Common myeloid progenitor, CD34-positive (primary cell): ENCODE measurements around the gene AGBL4.

Experiments
- CTCF ChIA-PET: fragments of 350-600 bp; sonication (Branson Sonifier 250); formaldehyde crosslinking; loops from one replicate; lab custom pipeline; 2021; ENCODE audit warnings: antibody characterized with exemption; lab: Charles Lee
- POLR2A ChIA-PET: fragments of 350-600 bp; sonication (Branson Sonifier 250); formaldehyde crosslinking; loops from one replicate; lab custom pipeline; 2021; ENCODE audit warnings: antibody characterized with exemption; lab: Charles Lee
- DNase-seq, 3 donors: peaks; one replicate each; pipeline versions ENCODE4 v3.0.0 to v3.0.0-alpha.2; 2013
- H3K27ac ChIP-seq, 2 experiments: 1 replicate in 1 of 2; 2 replicates in 1 of 2; pipeline ENCODE4 v1.7.0; 2013; ENCODE audit warnings: inconsistent platforms in 2 of 2, low read length in 2 of 2, mild to moderate bottlenecking in 2 of 2, low read depth in 1 of 2, moderate library complexity in 1 of 2; ENCODE audit not compliant: severe bottlenecking in 2 of 2, insufficient read depth in 1 of 2, poor library complexity in 1 of 2
- H3K27me3 ChIP-seq, 5 experiments: replicated peaks in 2 of 5; 1 replicate in 3 of 5; 2 replicates in 2 of 5; pipeline versions ENCODE4 v1.6.1 to v1.7.0; 2013; ENCODE audit warnings: low read length in 4 of 5, mild to moderate bottlenecking in 2 of 5, moderate library complexity in 2 of 5, inconsistent platforms in 1 of 5; ENCODE audit not compliant: insufficient read depth in 5 of 5, control insufficient read depth in 4 of 5
- H3K36me3 ChIP-seq, 4 experiments: 1 replicate in 2 of 4; 2 replicates in 2 of 4; pipeline versions ENCODE4 v1.6.1 to v1.7.0; 2013; ENCODE audit warnings: low read length in 3 of 4, control low read depth in 1 of 4, mild to moderate bottlenecking in 1 of 4; ENCODE audit not compliant: control insufficient read depth in 4 of 4, insufficient read depth in 4 of 4
- H3K4me1 ChIP-seq, 4 experiments: 1 replicate in 3 of 4; 2 replicates in 1 of 4; pipeline versions ENCODE4 v1.6.1 to v1.7.1; 2013; ENCODE audit warnings: low read length in 3 of 4, mild to moderate bottlenecking in 3 of 4, control low read depth in 1 of 4, inconsistent platforms in 1 of 4, moderate library complexity in 1 of 4; ENCODE audit not compliant: control insufficient read depth in 4 of 4, insufficient read depth in 4 of 4; ENCODE audit errors: control extremely low read depth in 1 of 4
- H3K4me3 ChIP-seq, 7 experiments: 1 replicate in 4 of 7; 2 replicates in 3 of 7; pipeline versions ENCODE4 v1.5.1 to v1.7.0; 2013; ENCODE audit warnings: mild to moderate bottlenecking in 7 of 7, low read length in 6 of 7, moderate library complexity in 6 of 7, inconsistent platforms in 2 of 7, low read depth in 2 of 7, control low read depth in 1 of 7; ENCODE audit not compliant: insufficient read depth in 4 of 7, control insufficient read depth in 1 of 7; ENCODE audit errors: extremely low read depth in 1 of 7
- H3K9me3 ChIP-seq, 5 experiments: 1 replicate in 4 of 5; 2 replicates in 1 of 5; pipeline versions ENCODE4 v1.6.1 to v1.7.1; 2013; ENCODE audit warnings: low read length in 4 of 5, mild to moderate bottlenecking in 2 of 5, inconsistent platforms in 1 of 5, low read depth in 1 of 5, moderate library complexity in 1 of 5; ENCODE audit not compliant: control insufficient read depth in 4 of 5, insufficient read depth in 2 of 5; ENCODE audit errors: control extremely low read depth in 1 of 5
- WGBS: methylation state at CpG from one replicate; pipeline ENCODE4 v1.1.5; 2013; ENCODE audit not compliant: insufficient coverage; 5-methylcytosine and 5-hydroxymethylcytosine counted together

AGBL4 gene

DNA sequence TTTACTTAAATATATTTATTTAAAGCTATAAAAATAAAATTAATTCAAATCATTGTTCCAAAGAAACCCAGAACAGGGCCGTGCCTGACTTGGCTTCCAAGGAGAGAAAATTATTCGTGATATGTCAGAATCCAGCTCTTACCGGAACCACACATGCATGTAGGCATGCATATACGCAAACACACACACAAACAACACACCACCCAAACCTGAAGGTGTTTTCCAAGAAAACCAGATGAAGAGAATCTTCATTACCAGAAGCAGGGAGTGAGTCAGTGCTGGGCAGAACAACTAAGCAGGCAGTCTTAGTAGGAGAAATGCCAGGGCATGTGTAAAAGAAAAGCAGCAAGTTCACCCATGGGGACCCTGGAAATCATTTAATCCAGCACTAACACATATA is 815.0 kb downstream of the AGBL4 start:
- Histone ChIP-seq H3K9me3 (no peaks in the 10 kb centered on the region), H3K4me1 (no peaks in the 10 kb centered on the region), H3K36me3 (no peaks in the 10 kb centered on the region), H3K4me3 (no peak overlapping the region), H3K27me3 (peaks cover 0 to 3% (median 0%) of the 10 kb centered on the region in 5 experiments), H3K27ac (no peak overlapping the region)
- no peak for DNase-seq
- 80% methylated on average over 1 of the region's 4 CpGs for WGBS
- ChIA-PET POLR2A (no interaction called here), CTCF (no interaction called here)

GRCh38 chr1:49204720-49205119 is 819.0 kb downstream of the AGBL4 start:
- H3K9me3 ChIP-seq = peaks cover 0 to 3% (median 0%) of the 10 kb centered on the region in 5 experiments
- no peak overlapping the region for H3K27ac ChIP-seq
- ChIA-PET CTCF (no interaction called here), POLR2A (no interaction called here)
- no peak overlapping the region for H3K4me3 ChIP-seq
- no peaks in the 10 kb centered on the region for H3K36me3 ChIP-seq
- no peak for DNase-seq
- H3K4me1 ChIP-seq = no peaks in the 10 kb centered on the region
- H3K27me3 ChIP-seq = no peaks in the 10 kb centered on the region
- 60% methylated on average over 1 of the region's 1 CpG for WGBS

DNA sequence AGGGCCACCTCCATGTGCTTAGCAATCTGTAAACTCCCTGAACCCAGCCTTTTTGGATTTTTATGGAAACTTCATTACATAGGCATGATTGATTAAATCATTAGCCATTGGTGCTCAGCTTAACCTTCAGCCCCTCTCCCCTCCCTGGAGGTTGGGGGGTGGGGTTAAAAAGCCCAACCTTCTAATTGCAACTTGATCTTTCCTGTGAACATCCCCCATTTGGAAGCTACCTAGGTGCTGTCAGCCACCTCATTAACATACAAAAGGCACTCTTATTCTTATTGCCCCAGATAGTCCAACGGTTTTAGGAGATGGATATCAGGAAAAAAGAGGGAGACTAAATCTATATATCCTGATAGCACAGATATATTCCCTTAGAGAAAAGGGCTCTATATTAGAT is 823.0 kb downstream of the AGBL4 start:
- Histone ChIP-seq H3K4me1 (no peaks in the 10 kb centered on the region), H3K36me3 (no peaks in the 10 kb centered on the region), H3K4me3 (no peak overlapping the region), H3K9me3 (peaks cover 0 to 8% (median 2%) of the 10 kb centered on the region in 5 experiments), H3K27me3 (no peaks in the 10 kb centered on the region), H3K27ac (no peak overlapping the region)
- no CpG with 5 or more reads among the region's 1 CpG for WGBS
- ChIA-PET POLR2A (no interaction called here), CTCF (no interaction called here)
- no peak for DNase-seq

DNA sequence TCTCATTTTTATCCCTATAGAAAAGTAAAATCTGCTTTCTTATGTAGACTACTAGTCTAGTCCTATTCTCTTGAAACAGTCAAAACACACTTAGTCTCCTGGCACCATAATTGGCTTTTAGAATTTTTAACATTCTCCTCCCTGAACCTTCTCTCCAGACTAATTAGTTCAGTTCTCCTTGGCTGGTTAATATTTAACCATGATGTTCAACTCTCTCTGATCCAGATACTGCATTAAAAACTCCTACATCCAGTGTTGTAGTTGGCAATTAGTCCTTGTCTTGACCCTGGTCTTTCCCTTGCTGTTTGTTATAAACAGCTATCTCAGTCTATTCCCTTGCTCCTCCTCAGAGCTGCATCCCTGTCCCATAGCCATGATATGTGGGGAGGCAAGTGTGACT is 824.2 kb downstream of the AGBL4 start:
- Histone ChIP-seq H3K4me1 (no peaks in the 10 kb centered on the region), H3K27ac (no peak overlapping the region), H3K4me3 (no peak overlapping the region), H3K9me3 (peaks cover 0 to 10% (median 4%) of the 10 kb centered on the region in 5 experiments), H3K27me3 (no peaks in the 10 kb centered on the region), H3K36me3 (no peaks in the 10 kb centered on the region)
- ChIA-PET POLR2A (no interaction called here), CTCF (no interaction called here)
- DNase-seq = no peak

DNA sequence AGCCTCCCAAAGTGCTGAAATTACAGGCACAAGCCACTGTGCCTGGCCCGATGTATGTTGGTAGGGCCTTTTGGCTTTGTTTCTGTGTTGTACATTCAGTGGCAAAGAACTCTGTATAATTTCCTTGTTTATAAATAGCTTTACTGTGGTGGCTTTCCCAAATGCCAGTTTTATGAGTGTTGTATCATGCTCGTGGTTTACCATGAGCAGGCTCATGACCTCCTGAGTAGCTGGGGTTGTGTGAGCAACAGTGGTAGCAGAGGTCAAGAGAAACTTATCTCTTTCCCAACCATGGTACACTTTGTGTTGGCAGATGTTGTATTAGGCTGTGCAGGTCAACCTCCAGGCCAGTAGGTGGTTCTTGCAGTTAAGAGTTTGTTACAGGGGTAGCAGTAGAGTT is 826.7 kb downstream of the AGBL4 start:
- POLR2A ChIA-PET = no interaction called here
- Histone ChIP-seq H3K4me1 (no peaks in the 10 kb centered on the region), H3K9me3 (peaks cover 0 to 10% (median 3%) of the 10 kb centered on the region in 5 experiments), H3K27me3 (no peaks in the 10 kb centered on the region), H3K36me3 (no peaks in the 10 kb centered on the region), H3K27ac (no peak overlapping the region), H3K4me3 (no peak overlapping the region)
- WGBS = 100% methylated on average over 2 of the region's 2 CpGs
- CTCF ChIA-PET = no interaction called here
- no peak for DNase-seq

DNA sequence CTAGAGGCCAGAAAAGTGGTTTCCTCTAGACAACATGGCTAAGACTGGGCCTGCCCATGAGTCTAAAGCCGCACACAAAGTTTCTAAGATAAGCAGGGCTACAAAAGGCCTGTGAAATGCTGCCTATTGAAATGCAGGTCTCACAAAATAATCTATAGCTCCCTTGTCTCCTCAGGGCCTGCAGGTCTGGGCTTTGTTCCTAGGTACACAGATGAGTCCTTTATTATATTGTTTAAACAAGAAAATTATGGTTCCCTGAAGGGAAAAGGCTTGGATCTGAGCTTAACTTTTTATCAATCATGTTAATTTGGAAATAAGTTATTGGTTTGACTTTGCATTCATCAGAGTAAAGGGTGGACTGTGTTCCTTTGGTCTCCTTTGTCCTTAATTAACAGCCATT is 833.6 kb downstream of the AGBL4 start:
- CTCF ChIA-PET = no interaction called here

DNA sequence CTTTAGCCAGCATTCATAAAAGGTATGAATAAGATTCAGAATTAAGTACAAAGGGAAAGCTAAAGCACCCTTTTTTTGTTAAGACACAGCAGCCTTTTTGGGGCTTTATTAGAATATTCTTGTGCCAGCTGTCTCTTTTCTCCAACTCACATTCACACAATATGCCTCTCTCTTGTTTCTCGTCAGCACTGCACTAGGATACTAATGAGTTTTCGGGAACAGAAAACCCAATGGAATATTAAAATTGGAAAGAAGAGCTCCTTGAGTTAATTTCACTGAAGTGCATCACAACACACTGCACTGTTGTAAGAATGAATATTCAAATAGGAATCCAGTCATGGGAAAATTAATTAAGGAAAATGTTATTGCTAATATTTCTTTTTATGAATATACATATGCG is 836.7 kb downstream of the AGBL4 start:
- Histone ChIP-seq H3K27me3 (no peaks in the 10 kb centered on the region), H3K36me3 (no peaks in the 10 kb centered on the region), H3K9me3 (peaks cover 0 to 1% (median 0%) of the 10 kb centered on the region in 5 experiments), H3K27ac (no peak overlapping the region), H3K4me3 (no peak overlapping the region), H3K4me1 (no peaks in the 10 kb centered on the region)
- ChIA-PET CTCF (no interaction called here), POLR2A (no interaction called here)
- WGBS = 100% methylated on average over 1 of the region's 3 CpGs
- no peak for DNase-seq

More for the DNA sequence above, 833.6 kb downstream of the AGBL4 start:
- Histone ChIP-seq H3K4me3 (no peak overlapping the region), H3K36me3 (no peaks in the 10 kb centered on the region), H3K9me3 (peaks cover 0 to 3% (median 1%) of the 10 kb centered on the region in 5 experiments), H3K27ac (no peak overlapping the region), H3K4me1 (no peaks in the 10 kb centered on the region), H3K27me3 (no peaks in the 10 kb centered on the region)
- POLR2A ChIA-PET = no interaction called here
- DNase-seq = no peak
- no CpG with 5 or more reads among the region's 1 CpG for WGBS
